K562 (cell line): ENCODE data around the gene CLTA. TPM values are rescaled to one million over a fixed set of nuclear protein-coding genes. Genes with fewer than 3 reads are reported as not detected.
A peak's percentile ranks its signal among the peaks of the same experiment; 100 is the strongest.

Experiments
- ATAC-seq: fragments of 200-7000 bp; cut with Tn5 transposase; 3 replicates; pipeline ENCODE4 v1.9.1; 2020; ENCODE audit warnings: moderate library complexity
- BruUV-seq: library from RNA; stranded (reverse); fragments of 400-500 nt; replicated peaks from 2 replicates; lab custom pipeline; 2021; lab: Mats Ljungman, UMichigan
- CTCF ChIA-PET: fragments of 300-600 bp; formaldehyde crosslinking; extraction: SDS; loops from one replicate; lab custom pipeline; 2021; ENCODE audit warnings: low intra/inter-chr PET ratio; lab: Yijun Ruan, JAX
- POLR2A ChIA-PET: fragments of 300-600, 350-650 bp; sonication (Branson Sonifier 250); formaldehyde crosslinking; extraction: SDS; loops from one replicate; lab custom pipeline; 2021; ENCODE audit warnings: antibody characterized with exemption, inconsistent platforms; lab: Yijun Ruan, JAX
- DNase-seq, 4 experiments: peaks; one replicate each; pipeline versions ENCODE4 v3.0.0 to v3.0.0-alpha.2; 2011 to 2018; ENCODE audit warnings: low spot score in 3 of 4, mixed read lengths in 3 of 4; ENCODE audit errors: extremely low read depth in 1 of 4
- FAIRE-seq: peaks from 2 replicates; lab custom pipeline; 2011; peaks lifted over from hg19 to GRCh38; lab: Jason Lieb, UNC
- H2AFZ ChIP-seq: 2 replicates; pipeline ENCODE4 v1.6.0; 2011; ENCODE audit warnings: low read depth, low read length, control low read depth, inconsistent platforms
- H3K27ac ChIP-seq: fragments of 200-600 bp; 3 replicates; pipeline ENCODE4 v1.8.0; 2011; ENCODE audit warnings: low read depth, mild to moderate bottlenecking, control low read depth, inconsistent platforms, low read length, moderate library complexity, mixed read lengths; ENCODE audit errors: extremely low read depth
- H3K27me3 ChIP-seq, 2 experiments: fragments of 300-600 bp in 1 of 2; 2 replicates in 1 of 2; 3 replicates in 1 of 2; pipeline versions ENCODE4 v1.6.0 to v1.8.0; 2011; ENCODE audit warnings: inconsistent platforms in 2 of 2, low read length in 2 of 2, mild to moderate bottlenecking in 1 of 2, mixed read lengths in 1 of 2, moderate library complexity in 1 of 2; ENCODE audit not compliant: control insufficient read depth in 2 of 2, insufficient read depth in 2 of 2
- H3K36me3 ChIP-seq: fragments of 300-600 bp; 3 replicates; pipeline ENCODE4 v1.8.0; 2011; ENCODE audit warnings: mild to moderate bottlenecking, low read length, inconsistent platforms; ENCODE audit not compliant: control insufficient read depth, insufficient read depth
- H3K4me1 ChIP-seq, 2 experiments: fragments of 200-600 bp in 1 of 2; replicated peaks in 1 of 2; 2 replicates in 1 of 2; 3 replicates in 1 of 2; pipeline versions ENCODE4 v1.5.1 to v1.8.0; 2011; ENCODE audit warnings: inconsistent platforms in 2 of 2, low read length in 2 of 2, mild to moderate bottlenecking in 1 of 2, mixed read lengths in 1 of 2, moderate library complexity in 1 of 2; ENCODE audit not compliant: control insufficient read depth in 2 of 2, insufficient read depth in 2 of 2
- H3K4me2 ChIP-seq: 2 replicates; pipeline ENCODE4 v1.6.1; 2011; ENCODE audit warnings: low read length, control low read depth, inconsistent platforms, mixed read lengths; ENCODE audit not compliant: insufficient read depth
- H3K4me3 ChIP-seq: fragments of 200-600 bp; sonication (generic), shearing (Covaris generic); 2 replicates; pipeline ENCODE4 v1.5.1; 2016; ENCODE audit warnings: control low read depth, inconsistent platforms
- H3K79me2 ChIP-seq: fragments of 200-600 bp; 3 replicates; pipeline ENCODE4 v1.8.0; 2011; ENCODE audit warnings: low read length, inconsistent platforms; ENCODE audit not compliant: control insufficient read depth, insufficient read depth
- H3K9ac ChIP-seq, 2 experiments: 2 replicates each; pipeline versions ENCODE4 v1.6.0 to v1.6.1; 2011; ENCODE audit warnings: low read depth in 2 of 2, low read length in 2 of 2, control low read depth in 1 of 2, inconsistent platforms in 1 of 2, mild to moderate bottlenecking in 1 of 2, mixed read lengths in 1 of 2; ENCODE audit not compliant: insufficient read depth in 1 of 2
- H3K9me1 ChIP-seq: one replicate; pipeline ENCODE4 v1.6.0; 2011; ENCODE audit warnings: inconsistent platforms, mild to moderate bottlenecking, low read length, moderate library complexity; ENCODE audit not compliant: control insufficient read depth, insufficient read depth
- H3K9me3 ChIP-seq: replicated peaks from 2 replicates; pipeline ENCODE4 v1.5.1; 2011; ENCODE audit warnings: low read depth, low read length, inconsistent platforms; ENCODE audit not compliant: control insufficient read depth, insufficient read depth
- H4K20me1 ChIP-seq: replicated peaks from 2 replicates; pipeline ENCODE4 v1.6.1; 2011; ENCODE audit warnings: low read length, inconsistent platforms, mixed read lengths; ENCODE audit not compliant: control insufficient read depth, insufficient read depth
- CBX3 ChIP-seq, 2 experiments: IDR thresholded peaks; 1 replicate in 1 of 2; 2 replicates in 1 of 2; pipeline ENCODE4 v1.6.1; 2012; ENCODE audit warnings: inconsistent platforms in 2 of 2, low read length in 2 of 2, borderline replicate concordance in 1 of 2, control low read depth in 1 of 2
- CHCHD3 ChIP-seq: fragments of 250-450 bp; sonication (Bioruptor Pico); IDR thresholded peaks from 2 replicates; pipeline ENCODE4 v2.1.2; 2022; ENCODE audit warnings: mild to moderate bottlenecking
- EP300 ChIP-seq: IDR thresholded peaks from 2 replicates; pipeline ENCODE4 v1.6.1; 2012; ENCODE audit warnings: low read length, improper control_type of control experiment
- EP400 ChIP-seq: fragments of 450-650 bp; IDR thresholded peaks from 2 replicates; pipeline ENCODE4 v1.6.1; 2017; ENCODE audit warnings: antibody characterized with exemption, mild to moderate bottlenecking, moderate library complexity
- ETV6 ChIP-seq, 3 experiments: fragments of 150-350 bp in 1 of 3; sonication (generic) in 1 of 3; formaldehyde crosslinking in 1 of 3; IDR thresholded peaks; 2 replicates each; pipeline versions ENCODE4 v1.6.1 to v1.8.0; 2014 to 2022; ENCODE audit warnings: borderline replicate concordance in 2 of 3, low read depth in 2 of 3, antibody characterized with exemption in 1 of 3, low read length in 1 of 3, mild to moderate bottlenecking in 1 of 3, missing genetic modification reagents in 1 of 3
- FOXA1 ChIP-seq: fragments of 450-650 bp; IDR thresholded peaks from 2 replicates; pipeline ENCODE4 v1.6.1; 2016; ENCODE audit warnings: mild to moderate bottlenecking, borderline replicate concordance
- GABPA ChIP-seq: fragments of 200-800 bp; sonication (Bioruptor generic); conservative IDR thresholded peaks from 2 replicates; pipeline ENCODE4 v1.6.1; 2016; ENCODE audit warnings: low read depth, missing genetic modification characterization, missing compliant biosample characterization
- HLTF ChIP-seq: fragments of 450-650 bp; IDR thresholded peaks from 2 replicates; pipeline ENCODE4 v1.6.1; 2016
- KDM4B ChIP-seq, 2 experiments: fragments of 450-650 bp in 1 of 2; sonication (generic) in 1 of 2; IDR thresholded peaks; 2 replicates each; pipeline ENCODE4 v1.6.1; 2016 to 2017; ENCODE audit warnings: borderline replicate concordance in 2 of 2, antibody characterized with exemption in 1 of 2, low read depth in 1 of 2, mild to moderate bottlenecking in 1 of 2
- MCM5 ChIP-seq: fragments of 450-650 bp; IDR thresholded peaks from 2 replicates; pipeline ENCODE4 v1.6.1; 2016; ENCODE audit warnings: low read depth
- MYNN ChIP-seq, 2 experiments: sonication (generic); formaldehyde crosslinking in 1 of 2; IDR thresholded peaks; 2 replicates each; pipeline versions ENCODE4 v1.5.0 to v1.6.1; 2016 to 2020; ENCODE audit warnings: antibody characterized with exemption in 1 of 2, missing genetic modification reagents in 1 of 2
- NR1H2 ChIP-seq: sonication (generic); formaldehyde crosslinking; IDR thresholded peaks from 2 replicates; pipeline ENCODE4 v1.4.0; 2020; ENCODE audit warnings: mild to moderate bottlenecking, missing genetic modification reagents
- NR2C1 ChIP-seq, 2 experiments: fragments of 450-650 bp; IDR thresholded peaks; 2 replicates each; pipeline ENCODE4 v1.6.1; 2017; ENCODE audit warnings: mild to moderate bottlenecking in 2 of 2, antibody characterized with exemption in 1 of 2, inconsistent platforms in 1 of 2, missing compliant biosample characterization in 1 of 2, missing genetic modification characterization in 1 of 2
- PCBP2 ChIP-seq: fragments of 200-400 bp; formaldehyde crosslinking; IDR thresholded peaks from 2 replicates; pipeline ENCODE4 v1.6.1; 2018; ENCODE audit warnings: low read length, low read depth, mild to moderate bottlenecking, moderate library complexity; ENCODE audit not compliant: poor library complexity, severe bottlenecking
- POLR3G ChIP-seq: IDR thresholded peaks from 2 replicates; pipeline ENCODE4 v1.6.1; 2011; ENCODE audit not compliant: insufficient read length, insufficient replicate concordance; ENCODE audit errors: extremely low read depth
- PREB ChIP-seq: sonication (generic); formaldehyde crosslinking; IDR thresholded peaks from 2 replicates; pipeline ENCODE4 v1.8.1; 2023; ENCODE audit warnings: mild to moderate bottlenecking, missing genetic modification reagents
- SIRT6 ChIP-seq: IDR thresholded peaks from one replicate; pipeline ENCODE4 v1.6.1; 2012; ENCODE audit warnings: low read depth, mild to moderate bottlenecking, control low read depth, inconsistent platforms, low read length, moderate library complexity
- SRSF7 ChIP-seq: fragments of 200-400 bp; formaldehyde crosslinking; optimal IDR thresholded peaks from 2 replicates; pipeline ENCODE3; 2017; ENCODE audit warnings: mild to moderate bottlenecking, low read depth, low read length
- TAF7 ChIP-seq: fragments of 450-650 bp; IDR thresholded peaks from 2 replicates; pipeline ENCODE4 v1.6.1; 2016; ENCODE audit warnings: missing genetic modification characterization, missing compliant biosample characterization
- TCFL5 ChIP-seq: fragments of 250-450 bp; sonication (Bioruptor Pico); conservative IDR thresholded peaks from 2 replicates; pipeline ENCODE4 v1.6.1; 2021; ENCODE audit warnings: mild to moderate bottlenecking, moderate library complexity, matching md5 sums
- THRAP3 ChIP-seq: fragments of 450-650 bp; IDR thresholded peaks from 2 replicates; pipeline ENCODE4 v1.6.1; 2016; ENCODE audit warnings: mild to moderate bottlenecking, inconsistent platforms, borderline replicate concordance
- WGBS: fragments of 100-300 bp; shearing (Covaris generic); methylation state at CpG from one replicate; pipeline ENCODE4 v1.1.6; 2016; ENCODE audit warnings: low coverage, mixed read lengths; ENCODE audit not compliant: insufficient coverage; ENCODE audit errors: missing lambda C conversion rate; 5-methylcytosine and 5-hydroxymethylcytosine counted together
- in situ Hi-C: fragments of 300-500 bp; cut with MboI; formaldehyde crosslinking; loops from 4 replicates; pipeline ENCODE4 v1.15.0; 2018; ENCODE audit warnings: inconsistent platforms, mixed read lengths
- intact Hi-C: fragments of 100-400 bp; cut with micrococcal nuclease; formaldehyde crosslinking; loops from 2 replicates; pipeline ENCODE4 v1.14.2; 2022
- polyA plus RNA-seq, 8 experiments: library from polyadenylated mRNA; depleted of rRNA in 4 of 8; stranded (reverse) in 5 of 8; unstranded in 3 of 8; fragments of >200 nt; fragmentation: Nextera tagmentation in 2 of 8; fragmentation: Illumina TruSeq in 1 of 8; extraction: Ambion mirVana in 2 of 8; extraction: Trizol in 1 of 8; gene quantifications; 2 replicates each; pipeline versions ENCODE4 v1.2.1 to v1.2.3, GENCODE V29; 2011 to 2014; ENCODE audit warnings: inconsistent platforms in 1 of 8, missing spikeins in 1 of 8
- total RNA-seq, 7 experiments: library from RNA; depleted of rRNA in 6 of 7; stranded (reverse); fragments of >200 nt in 6 of 7; fragmentation: Illumina TruSeq in 2 of 7; extraction: Trizol in 2 of 7; gene quantifications; 2 replicates each; pipeline versions ENCODE4 v1.2.1 to v1.2.3, GENCODE V29; 2011 to 2021; ENCODE audit warnings: low replicate concordance in 1 of 7

The CLTA gene
- total and polyA plus RNA-seq, 9 of the 15 experiments (the other 6 are each of a cell fraction or from before 2014, with no cell fraction given), result 37.8 to 219 (median 144) TPM

GRCh38 chr9:36142510-36143244, 48.0 kb upstream of the CLTA start:
- DNase-seq (peak; percentile 71 to 87 (median 78)), ATAC-seq (peak; percentile 84), FAIRE-seq (peak; percentile 94)
- no peaks in the 10 kb centered on the region for H4K20me1 ChIP-seq
- peaks cover 35 to 44% of the 10 kb centered on the region in 2 experiments; a peak in 4 of 5 replicates for H3K4me1 ChIP-seq
- peak overlapping the region; percentile 59 for H3K27ac ChIP-seq
- in situ Hi-C loops (no loop called here), intact Hi-C loops (no loop called here)
- no peaks in the 10 kb centered on the region for H3K36me3 ChIP-seq
- no peaks in the 10 kb centered on the region for H3K27me3 ChIP-seq
- H3K9me1 ChIP-seq, result no peaks in the 10 kb centered on the region
- H3K4me3 ChIP-seq, result no peak overlapping the region
- BruUV-seq, result no TSS peak
- ChIA-PET CTCF (no interaction called here), POLR2A (interaction anchor here (0.6 to 0.9 kb wide), 2 partner anchors 21 to 420 kb away, joined by 3 to 6 read pairs; no protein-coding TSS in a partner anchor)
- H3K9me3 ChIP-seq, result no peaks in the 10 kb centered on the region
- H2AFZ ChIP-seq, result peak overlapping the region; percentile 66
- 5% methylated on average over 11 of the region's 12 CpGs for WGBS
- peak overlapping the region; percentile 33 to 62 for H3K9ac ChIP-seq
- peaks cover 3% of the 10 kb centered on the region; the same call in 1 of the 3 replicates for H3K79me2 ChIP-seq
- peak overlapping the region; percentile 73 for H3K4me2 ChIP-seq
- TF ChIP-seq NR2C1 (IDR thresholded peaks at IDR 0.05) (no peak), NR2C1 (tag; IDR thresholded peaks at IDR 0.05) (no peak), CBX3 (IDR thresholded peaks at IDR 0.05; ENCODE audit: borderline replicate concordance in 1 of 2, low read length in 2 of 2) (no peak), FOXA1 (no peak), SIRT6 (no peak), MCM5 (no peak), CHCHD3 (CRISPR knock-in tag) (no peak), PCBP2 (no peak), GABPA (no peak), ETV6 (IDR thresholded peaks at IDR 0.05; ENCODE audit: borderline replicate concordance in 1 of 2, low read depth in 2 of 2, low read length in 1 of 2) (no peak), ETV6 (CRISPR knock-in tag; IDR thresholded peaks at IDR 0.05; ENCODE audit: borderline replicate concordance) (no peak), MYNN (IDR thresholded peaks at IDR 0.05) (peak; percentile 44; the same call in 1 of the 2 replicates), MYNN (CRISPR knock-in tag; IDR thresholded peaks at IDR 0.05) (no peak), HLTF (no peak), EP400 (no peak), PREB (CRISPR knock-in tag) (no peak), TCFL5 (CRISPR knock-in tag) (no peak), NR1H2 (no peak), KDM4B (IDR thresholded peaks at IDR 0.05; ENCODE audit: borderline replicate concordance in 2 of 2, low read depth in 1 of 2) (no peak), TAF7 (tag) (no peak), SRSF7 (no peak), EP300 (peak; percentile 45; the same call in 1 of the 2 replicates), POLR3G (no peak), THRAP3 (no peak)
